AG09319 (cell line): Measurements from ENCODE around the gene HNRNPAB.

Experiments
- DNase-seq: peaks from one replicate; pipeline ENCODE4 v3.0.0-alpha.2; 2010; ENCODE audit warnings: low read depth; ENCODE audit errors: extremely low read depth
- TF ChIP-seq, protein P1 (sequence below): IDR thresholded peaks from 2 replicates; pipeline ENCODE4 v1.5.1; 2011; ENCODE audit warnings: low read depth, mild to moderate bottlenecking, inconsistent platforms, low read length, moderate library complexity

Gene HNRNPAB

DNA sequence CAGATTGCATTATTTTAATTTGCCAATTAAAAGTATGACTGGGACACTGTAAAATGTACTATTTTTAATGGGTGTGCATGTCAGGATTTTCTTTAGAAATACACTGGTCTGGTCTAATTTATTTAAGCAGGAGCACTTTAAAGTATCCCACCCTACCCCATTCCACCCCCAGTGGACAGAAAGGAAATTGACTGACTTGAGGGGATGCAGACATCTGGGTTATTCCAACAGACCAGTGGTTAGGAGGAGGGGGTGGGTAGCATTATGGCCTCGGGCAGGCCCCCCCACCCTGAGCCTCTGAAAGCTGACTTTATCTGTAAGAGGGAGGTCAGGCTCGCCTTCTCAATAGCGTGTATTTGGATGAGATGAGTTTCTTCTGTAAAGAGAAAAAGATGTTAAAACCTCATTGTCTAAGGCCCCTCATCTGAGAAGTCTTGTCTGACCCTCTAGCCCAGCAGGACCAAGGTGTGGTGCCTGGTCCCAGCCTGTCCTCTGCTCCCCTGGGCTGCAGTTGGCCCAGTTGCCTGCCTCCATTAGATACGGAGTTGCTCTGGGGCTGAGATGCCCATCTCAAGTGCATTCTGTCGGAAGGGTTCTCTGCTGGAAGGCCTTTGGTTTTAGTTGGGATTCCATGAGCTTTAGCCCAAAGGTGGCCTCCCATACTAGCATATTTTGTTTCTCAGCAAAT lies 4.4 kb downstream of the HNRNPAB start:
- TF ChIP-seq, protein P1, sequence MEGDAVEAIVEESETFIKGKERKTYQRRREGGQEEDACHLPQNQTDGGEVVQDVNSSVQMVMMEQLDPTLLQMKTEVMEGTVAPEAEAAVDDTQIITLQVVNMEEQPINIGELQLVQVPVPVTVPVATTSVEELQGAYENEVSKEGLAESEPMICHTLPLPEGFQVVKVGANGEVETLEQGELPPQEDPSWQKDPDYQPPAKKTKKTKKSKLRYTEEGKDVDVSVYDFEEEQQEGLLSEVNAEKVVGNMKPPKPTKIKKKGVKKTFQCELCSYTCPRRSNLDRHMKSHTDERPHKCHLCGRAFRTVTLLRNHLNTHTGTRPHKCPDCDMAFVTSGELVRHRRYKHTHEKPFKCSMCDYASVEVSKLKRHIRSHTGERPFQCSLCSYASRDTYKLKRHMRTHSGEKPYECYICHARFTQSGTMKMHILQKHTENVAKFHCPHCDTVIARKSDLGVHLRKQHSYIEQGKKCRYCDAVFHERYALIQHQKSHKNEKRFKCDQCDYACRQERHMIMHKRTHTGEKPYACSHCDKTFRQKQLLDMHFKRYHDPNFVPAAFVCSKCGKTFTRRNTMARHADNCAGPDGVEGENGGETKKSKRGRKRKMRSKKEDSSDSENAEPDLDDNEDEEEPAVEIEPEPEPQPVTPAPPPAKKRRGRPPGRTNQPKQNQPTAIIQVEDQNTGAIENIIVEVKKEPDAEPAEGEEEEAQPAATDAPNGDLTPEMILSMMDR: no peak
- DNase-seq: no peak

DNA sequence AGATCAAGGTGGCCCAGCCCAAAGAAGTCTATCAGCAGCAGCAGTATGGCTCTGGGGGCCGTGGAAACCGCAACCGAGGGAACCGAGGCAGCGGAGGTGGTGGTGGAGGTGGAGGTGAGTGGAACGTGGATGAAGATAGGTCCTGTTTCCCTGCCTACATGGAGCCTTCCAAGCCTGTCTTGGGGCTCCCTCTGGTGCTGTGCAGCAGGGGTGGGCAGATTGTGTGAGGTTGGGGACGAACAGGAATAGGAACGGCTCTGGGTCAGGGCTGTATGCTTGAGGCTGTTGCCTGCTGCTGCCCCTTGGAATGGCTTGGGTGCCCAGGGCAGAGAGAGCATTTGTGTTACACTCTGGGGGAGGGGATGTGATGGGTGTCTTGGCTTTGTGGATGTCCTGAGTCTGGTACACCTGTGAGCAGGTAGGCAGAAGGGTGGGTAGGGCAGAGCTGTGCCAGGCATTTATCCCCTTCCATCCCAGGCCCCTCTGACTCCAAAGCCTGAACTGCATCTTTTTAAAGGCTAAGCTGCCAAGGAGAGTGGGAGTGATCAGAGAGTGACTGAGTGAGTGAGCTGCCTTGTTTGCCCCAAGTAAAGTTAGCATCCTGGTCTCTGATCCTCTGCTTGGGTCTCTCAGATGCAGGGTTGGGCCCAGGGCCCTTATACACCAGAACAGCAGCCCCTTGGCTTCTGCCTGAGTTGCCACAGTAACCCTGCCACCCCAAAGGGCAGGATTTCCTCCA lies 5.2 kb downstream of the HNRNPAB start:
- no peak for DNase-seq

DNA sequence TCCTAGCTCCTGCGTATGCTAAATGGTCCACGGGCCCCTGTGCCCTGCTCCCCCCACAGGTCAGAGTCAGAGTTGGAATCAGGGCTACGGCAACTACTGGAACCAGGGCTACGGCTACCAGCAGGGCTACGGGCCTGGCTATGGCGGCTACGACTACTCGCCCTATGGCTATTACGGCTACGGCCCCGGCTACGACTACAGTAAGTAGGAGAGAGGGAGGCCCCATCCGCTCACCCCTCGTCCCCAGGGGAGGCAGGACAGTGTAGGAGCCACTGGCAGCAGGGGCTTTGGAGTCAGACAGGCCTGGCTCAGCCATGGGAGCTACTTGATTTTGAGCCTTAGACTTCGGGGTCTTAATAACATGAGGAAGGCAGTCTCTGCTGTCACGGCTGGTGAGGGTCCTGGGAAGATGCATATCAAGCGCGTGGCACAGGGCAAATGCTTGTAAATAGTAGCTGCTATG lies 5.8 kb downstream of the HNRNPAB start:
- TF ChIP-seq, protein P1: no peak
- DNase-seq: no peak

More for the DNA sequence above, 5.2 kb downstream of the HNRNPAB start:
- TF ChIP-seq, protein P1: no peak

DNA sequence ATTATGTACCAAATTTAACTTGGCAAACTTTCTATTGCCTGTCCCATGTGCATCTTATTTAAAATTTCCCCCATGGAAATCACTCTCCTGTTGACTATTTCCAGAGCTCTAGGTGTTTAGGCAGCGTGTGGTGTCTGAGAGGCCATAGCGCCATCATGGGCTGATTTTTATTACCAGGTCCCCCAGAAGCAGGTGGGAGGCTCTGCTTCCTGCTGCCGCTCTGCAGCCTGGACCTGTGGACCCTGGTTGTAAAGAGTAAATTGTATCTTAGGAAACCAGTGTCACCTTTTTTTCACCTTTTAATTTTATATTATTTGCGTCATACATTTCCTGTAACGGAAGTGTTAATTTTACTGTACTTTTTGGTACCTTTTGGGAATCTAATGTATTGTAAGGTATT lies 6.4 kb downstream of the HNRNPAB start:
- no peak for DNase-seq
- TF ChIP-seq, protein P1: no peak

DNA sequence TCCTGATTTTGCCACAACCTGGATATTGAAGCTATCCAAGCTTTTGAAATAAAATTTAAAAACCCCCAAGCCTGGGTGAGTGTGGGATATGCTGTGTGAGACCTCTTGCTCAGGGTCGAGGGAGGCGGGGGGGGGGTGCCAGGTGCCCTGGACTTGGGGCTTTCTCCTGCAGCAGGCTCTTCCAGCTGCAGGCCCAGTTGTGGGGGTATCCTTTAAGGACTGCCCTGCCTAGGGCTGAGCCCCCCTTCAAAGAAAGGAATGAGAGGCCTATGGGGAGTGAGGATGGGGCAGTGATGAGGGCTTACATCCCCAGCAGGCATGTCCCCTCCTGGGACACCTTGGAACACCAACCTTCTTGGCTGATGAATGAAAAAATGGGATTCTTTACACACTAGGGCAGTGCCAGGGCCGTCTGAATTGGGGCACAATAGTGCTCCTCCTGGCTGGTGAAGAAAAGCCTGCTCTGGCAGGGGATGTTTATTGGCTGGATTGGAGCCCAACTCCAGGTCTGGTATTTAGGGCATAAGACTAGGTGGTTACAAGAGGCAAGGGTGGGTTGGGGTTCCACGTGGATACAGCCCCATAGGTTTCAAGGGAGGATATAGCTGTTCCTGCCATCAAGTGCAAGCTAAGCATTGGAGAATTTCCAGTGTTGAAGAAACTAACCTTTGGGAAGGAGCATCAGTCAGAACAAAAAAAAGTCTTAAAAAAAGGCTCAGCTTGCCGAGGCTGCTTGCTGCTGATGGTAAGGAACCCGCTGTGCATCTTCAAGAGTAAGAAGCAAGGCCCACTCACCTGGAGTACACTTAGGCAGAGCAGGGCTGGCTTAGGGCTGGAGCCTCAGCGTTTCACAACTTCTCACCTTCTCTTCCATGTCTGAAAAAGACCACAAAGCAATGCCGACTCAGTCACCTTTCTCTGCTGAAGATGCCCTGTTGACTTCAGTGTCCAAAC lies 7.0 kb downstream of the HNRNPAB start:
- TF ChIP-seq, protein P1: no peak
- DNase-seq: no peak

GRCh38 chr5:178212241-178213002 lies 8.1 kb downstream of the HNRNPAB start:
- no peak for DNase-seq
- TF ChIP-seq, protein P1: no peak
